B cell (primary cell): ENCODE results near the gene GAREM1.

Experiments
- CTCF ChIP-seq: fragments of 200-600 bp; IDR thresholded peaks from one replicate; pipeline ENCODE4 v1.8.0; 2022; ENCODE audit warnings: antibody characterized with exemption, mild to moderate bottlenecking
- EZH2 ChIP-seq: IDR thresholded peaks from 2 replicates; pipeline ENCODE4 v1.6.1; 2012; ENCODE audit warnings: borderline replicate concordance, low read depth, mild to moderate bottlenecking, moderate library complexity, low read length; ENCODE audit not compliant: insufficient read depth, poor library complexity, severe bottlenecking

GRCh38 chr18:32293107-32293506, 177.6 kb downstream of the GAREM1 start:
- no peak for TF ChIP-seq CTCF
- TF ChIP-seq EZH2 = no peak
